ENCODE results near the gene VAV3.

Gene VAV3

DNA sequence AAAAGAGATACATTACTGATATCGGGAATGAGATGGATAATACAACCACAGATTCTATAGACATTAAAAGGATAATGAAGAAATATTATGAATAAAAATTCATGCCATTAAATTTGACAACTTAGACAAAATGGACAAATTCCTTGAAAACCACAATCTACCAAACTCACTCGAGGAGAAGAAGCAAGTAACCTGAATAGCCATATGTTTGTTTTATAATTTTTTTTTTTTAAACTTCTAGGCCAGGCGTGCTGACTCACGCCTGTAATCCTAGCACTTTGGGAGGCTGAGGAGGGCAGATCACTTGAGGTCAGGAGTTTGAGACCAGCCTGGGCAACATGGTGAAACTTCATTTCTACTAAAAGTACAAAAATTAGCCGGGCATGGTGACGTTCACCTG lies 327.9 kb downstream of the VAV3 start:
- ChIA-PET POLR2A (ENCODE audit: low non-redundant PET) (no interaction called here), CTCF (no interaction called here)
- H3K27ac ChIP-seq: no peak overlapping the region
- no peak for DNase-seq (ENCODE audit: low spot score)
- TF ChIP-seq, protein P1, sequence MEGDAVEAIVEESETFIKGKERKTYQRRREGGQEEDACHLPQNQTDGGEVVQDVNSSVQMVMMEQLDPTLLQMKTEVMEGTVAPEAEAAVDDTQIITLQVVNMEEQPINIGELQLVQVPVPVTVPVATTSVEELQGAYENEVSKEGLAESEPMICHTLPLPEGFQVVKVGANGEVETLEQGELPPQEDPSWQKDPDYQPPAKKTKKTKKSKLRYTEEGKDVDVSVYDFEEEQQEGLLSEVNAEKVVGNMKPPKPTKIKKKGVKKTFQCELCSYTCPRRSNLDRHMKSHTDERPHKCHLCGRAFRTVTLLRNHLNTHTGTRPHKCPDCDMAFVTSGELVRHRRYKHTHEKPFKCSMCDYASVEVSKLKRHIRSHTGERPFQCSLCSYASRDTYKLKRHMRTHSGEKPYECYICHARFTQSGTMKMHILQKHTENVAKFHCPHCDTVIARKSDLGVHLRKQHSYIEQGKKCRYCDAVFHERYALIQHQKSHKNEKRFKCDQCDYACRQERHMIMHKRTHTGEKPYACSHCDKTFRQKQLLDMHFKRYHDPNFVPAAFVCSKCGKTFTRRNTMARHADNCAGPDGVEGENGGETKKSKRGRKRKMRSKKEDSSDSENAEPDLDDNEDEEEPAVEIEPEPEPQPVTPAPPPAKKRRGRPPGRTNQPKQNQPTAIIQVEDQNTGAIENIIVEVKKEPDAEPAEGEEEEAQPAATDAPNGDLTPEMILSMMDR (conservative IDR thresholded peaks at IDR 0.05; ENCODE audit: low read depth): no peak

DNA sequence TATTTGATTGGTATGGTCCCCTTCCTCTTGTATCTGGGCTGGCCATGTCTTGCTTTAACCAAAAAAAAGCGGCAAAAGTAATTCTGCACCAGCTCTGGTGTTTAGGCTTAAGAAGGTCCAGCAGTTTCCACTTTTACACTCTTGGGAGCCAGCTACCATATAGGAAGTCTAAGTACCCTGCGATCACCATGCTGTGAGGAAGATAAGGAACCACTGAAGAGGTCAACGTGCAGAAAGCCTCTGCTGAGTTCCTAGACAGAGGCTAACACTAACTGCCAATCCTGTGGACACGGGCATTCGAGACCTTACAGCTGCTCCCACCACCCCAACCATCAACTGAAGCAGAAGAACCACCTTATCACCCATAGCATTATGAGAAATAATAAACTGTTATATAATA lies 331.4 kb downstream of the VAV3 start:
- POLR2A ChIA-PET (ENCODE audit: low non-redundant PET): no interaction called here
- TF ChIP-seq, protein P1 (conservative IDR thresholded peaks at IDR 0.05; ENCODE audit: low read depth): no peak
- CTCF ChIA-PET: interaction anchor here (0.6 kb wide), 1 partner anchor 107 kb away, joined by 4 read pairs; no protein-coding TSS in a partner anchor
- no peak for DNase-seq (ENCODE audit: low spot score)
- no peak overlapping the region for H3K27ac ChIP-seq

DNA sequence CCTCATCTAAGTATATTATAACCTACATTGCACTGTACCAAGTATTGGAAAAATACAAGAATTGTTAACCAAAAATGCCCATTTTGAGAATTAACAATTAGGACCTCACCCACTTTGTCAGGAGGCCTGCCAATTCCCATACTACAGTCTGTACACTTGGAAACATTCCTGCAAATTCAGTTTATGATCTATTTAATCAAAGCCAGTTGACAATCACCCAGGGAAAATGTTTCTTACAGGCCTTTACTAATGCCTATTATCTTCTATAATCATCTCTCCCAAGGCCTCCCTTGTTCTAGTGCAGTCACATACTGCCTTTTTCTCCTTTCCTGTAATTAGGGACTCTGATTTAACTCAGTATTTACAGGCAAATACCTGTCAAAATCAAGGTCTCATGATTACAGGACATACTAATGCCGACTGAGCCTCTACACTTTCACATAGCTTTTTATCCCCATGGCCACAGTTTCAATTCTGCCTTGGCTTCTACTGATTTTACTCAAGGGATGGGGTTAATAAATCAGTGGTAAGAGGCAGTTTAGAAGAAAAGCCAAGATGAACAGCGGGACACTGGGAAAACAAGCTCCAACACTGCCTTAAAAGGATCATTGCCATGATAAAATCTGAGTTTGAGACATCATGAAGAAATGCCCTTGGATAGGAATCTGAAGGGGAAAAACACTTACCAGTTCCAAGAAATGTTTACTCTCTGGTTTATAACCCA lies 338.7 kb downstream of the VAV3 start:
- TF ChIP-seq, protein P1 (conservative IDR thresholded peaks at IDR 0.05; ENCODE audit: low read depth): no peak
- POLR2A ChIA-PET (ENCODE audit: low non-redundant PET): no interaction called here
- H3K27ac ChIP-seq: no peak overlapping the region

DNA sequence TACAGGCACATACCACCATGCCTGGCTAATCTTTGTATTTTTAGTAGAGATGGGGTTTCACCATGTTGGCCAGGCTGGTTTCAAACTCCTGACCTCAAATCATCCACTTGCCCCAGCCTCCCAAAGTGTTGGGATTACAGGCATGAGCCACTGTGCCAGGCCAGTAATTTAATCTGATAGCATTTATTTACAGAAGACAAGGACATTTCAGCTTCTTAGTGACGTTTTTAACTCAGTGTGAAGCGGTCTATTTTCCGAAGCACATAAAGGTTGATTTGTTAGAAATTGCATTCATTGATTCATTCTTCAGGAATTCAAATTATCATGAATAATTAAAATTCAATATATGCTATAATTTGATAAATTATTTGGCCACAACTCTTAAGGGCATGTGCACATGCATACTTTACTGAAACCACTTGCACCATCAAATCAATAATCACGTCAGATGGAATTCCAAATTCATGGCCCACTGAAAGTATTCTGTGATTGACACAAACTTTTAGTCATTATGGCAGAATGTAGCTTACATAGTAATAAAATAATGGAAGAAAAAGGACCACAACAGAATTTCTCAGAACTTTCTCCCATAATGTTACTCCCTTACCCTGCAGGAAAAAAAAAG lies 339.5 kb downstream of the VAV3 start:
- TF ChIP-seq, protein P1 (conservative IDR thresholded peaks at IDR 0.05; ENCODE audit: low read depth): no peak
- DNase-seq (ENCODE audit: low spot score): no peak
- ChIA-PET CTCF (no interaction called here), POLR2A (ENCODE audit: low non-redundant PET) (no interaction called here)
- no peak overlapping the region for H3K27ac ChIP-seq

More for the DNA sequence above, 338.7 kb downstream of the VAV3 start:
- CTCF ChIA-PET: no interaction called here
- no peak for DNase-seq (ENCODE audit: low spot score)

DNA sequence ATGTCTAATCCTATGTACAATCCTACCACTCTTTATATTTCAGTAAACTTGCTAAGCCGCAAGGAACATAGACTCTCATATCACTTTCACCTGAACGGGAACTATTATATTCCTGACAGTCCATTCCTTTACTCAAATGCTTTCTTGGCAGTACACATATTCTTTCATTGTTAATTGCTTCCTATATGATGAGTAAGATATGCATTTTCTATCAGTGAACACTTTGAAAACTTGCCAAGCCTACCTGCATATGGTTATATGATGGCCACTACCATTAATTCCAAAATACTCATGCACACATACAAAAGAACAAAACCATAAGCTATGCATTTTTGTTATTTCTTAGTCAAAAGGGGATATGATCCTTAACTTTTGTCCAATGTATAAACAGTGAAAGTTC lies 341.5 kb downstream of the VAV3 start:
- peak; percentile 5 for DNase-seq (ENCODE audit: low spot score)

DNA sequence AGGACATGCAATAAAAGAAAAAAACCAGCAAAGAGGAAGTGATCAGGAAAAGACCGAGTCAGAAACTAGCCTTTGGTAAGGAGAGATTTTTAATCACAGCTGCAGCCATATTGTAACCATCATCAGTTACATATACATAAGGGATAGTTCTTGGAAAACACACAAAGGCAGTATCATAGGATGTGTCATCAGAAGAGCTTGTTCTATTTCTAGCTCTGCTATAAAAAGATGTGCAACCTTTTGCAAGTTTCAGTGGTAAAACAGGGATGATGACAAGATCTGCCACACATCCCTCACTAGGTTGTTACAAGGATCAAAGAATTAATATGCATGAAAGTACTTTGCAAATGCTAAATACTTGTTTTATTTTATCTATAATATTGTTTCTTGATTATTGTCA lies 342.0 kb downstream of the VAV3 start:
- TF ChIP-seq, protein P1 (conservative IDR thresholded peaks at IDR 0.05; ENCODE audit: low read depth): no peak
- ChIA-PET CTCF (no interaction called here), POLR2A (ENCODE audit: low non-redundant PET) (no interaction called here)
- no peak for DNase-seq (ENCODE audit: low spot score)
- no peak overlapping the region for H3K27ac ChIP-seq

More for the DNA sequence above, 341.5 kb downstream of the VAV3 start:
- H3K27ac ChIP-seq: no peak overlapping the region
- TF ChIP-seq, protein P1 (conservative IDR thresholded peaks at IDR 0.05; ENCODE audit: low read depth): no peak
- CTCF ChIA-PET: no interaction called here
- POLR2A ChIA-PET (ENCODE audit: low non-redundant PET): no interaction called here
